Measurements from ENCODE around the gene ADAMTSL3. TPM values are rescaled to one million over a fixed set of nuclear protein-coding genes. Genes with fewer than 3 reads are reported as not detected.

Gene ADAMTSL3
- total RNA-seq, 1 experiment from 2014 or later = 0.05 TPM

GRCh38 chr15:83776986-83777385 lies 123.1 kb downstream of the ADAMTSL3 start:
- no peak for TF ChIP-seq SP1 (IDR thresholded peaks at IDR 0.05; ENCODE audit: low read depth)
- no peak for TF ChIP-seq ATF3 (IDR thresholded peaks at IDR 0.05)
- no peak for TF ChIP-seq ZFX (IDR thresholded peaks at IDR 0.05)
- no peak for TF ChIP-seq POLR2AphosphoS5 (IDR thresholded peaks at IDR 0.05; ENCODE audit: low read depth, low read length)
- TF ChIP-seq EGR1 (IDR thresholded peaks at IDR 0.05; ENCODE audit: low read depth) = no peak
- TF ChIP-seq TCF7L2 (IDR thresholded peaks at IDR 0.05; ENCODE audit: borderline replicate concordance, extremely low read depth, insufficient read depth, insufficient read length) = no peak
- TF ChIP-seq SIN3A (IDR thresholded peaks at IDR 0.05; ENCODE audit: low read depth) = no peak
- TF ChIP-seq EZH2phosphoT487 (IDR thresholded peaks at IDR 0.05; ENCODE audit: borderline replicate concordance) = no peak
- TF ChIP-seq FOSL1 (IDR thresholded peaks at IDR 0.05; ENCODE audit: low read depth) = no peak
- no peak for TF ChIP-seq ZNF274 (IDR thresholded peaks at IDR 0.05; ENCODE audit: low read depth, low read length)
- no peak for TF ChIP-seq SRF (IDR thresholded peaks at IDR 0.05; ENCODE audit: low read depth)
- no peak for TF ChIP-seq CTCF (IDR thresholded peaks at IDR 0.05 in 2 of 3, conservative IDR thresholded peaks at IDR 0.05 in 1 of 3; ENCODE audit: borderline replicate concordance in 1 of 3, insufficient read depth in 1 of 3, low read depth in 2 of 3, low read length in 2 of 3)
- TF ChIP-seq REST (IDR thresholded peaks at IDR 0.05; ENCODE audit: low read depth) = no peak
- no peak for TF ChIP-seq CEBPB (IDR thresholded peaks at IDR 0.05; ENCODE audit: low read depth)
- no peak for TF ChIP-seq EZH2 (IDR thresholded peaks at IDR 0.05)
- no peak for TF ChIP-seq YY1 (IDR thresholded peaks at IDR 0.05; ENCODE audit: extremely low read depth, insufficient replicate concordance, low read depth, low read length)
- TF ChIP-seq MAX (IDR thresholded peaks at IDR 0.05) = no peak
- TF ChIP-seq ELF1 (IDR thresholded peaks at IDR 0.05; ENCODE audit: borderline replicate concordance, low read depth) = no peak
- H3K79me2 ChIP-seq (ENCODE audit: insufficient read depth, low read length) = no peaks in the 10 kb centered on the region
- H3K27me3 ChIP-seq (ENCODE audit: insufficient read depth, low read length) = 0 out of 2 replicates have a peak, but pooled peaks cover 3% of the 10 kb centered on the region
- H3K9me2 ChIP-seq (ENCODE audit: insufficient read depth) = no peaks in the 10 kb centered on the region
- H3K9ac ChIP-seq (ENCODE audit: low read length) = no peak overlapping the region
- ATAC-seq (no peak), DNase-seq (ENCODE audit: low read depth, low spot score) (no peak)
- no peak overlapping the region for H3K27ac ChIP-seq (ENCODE audit: low read depth, low read length)
- no peaks in the 10 kb centered on the region for H3K9me3 ChIP-seq (ENCODE audit: control insufficient read depth in 1 of 2, insufficient read depth in 1 of 2, low read depth in 1 of 2, low read length in 2 of 2)
- no peak overlapping the region for H2AFZ ChIP-seq (ENCODE audit: low read depth, low read length, poor library complexity, severe bottlenecking)
- ChIA-PET CTCF (no interaction called here), POLR2A (no interaction called here), RAD21 (ENCODE audit: low non-redundant PET in 1 of 2, low total read pairs in 2 of 2, uncharacterized antibody in 2 of 2, unreplicated experiment in 2 of 2) (no interaction called here)
- BruUV-seq (replicated peaks) = no TSS peak
- H3K4me2 ChIP-seq (ENCODE audit: low read length) = no peak overlapping the region
- intact Hi-C loops (cut with micrococcal nuclease) = no loop called here
- H3K4me3 ChIP-seq (replicated peaks in 1 of 2; ENCODE audit: low read depth in 1 of 2, low read length in 2 of 2) = no peak overlapping the region
- H4K20me1 ChIP-seq (ENCODE audit: insufficient read depth) = no peaks in the 10 kb centered on the region
- no peaks in the 10 kb centered on the region for H3K36me3 ChIP-seq (ENCODE audit: control insufficient read depth in 1 of 2, insufficient read depth in 2 of 2, low read length in 2 of 2)
- no peaks in the 10 kb centered on the region for H3K4me1 ChIP-seq (ENCODE audit: control insufficient read depth in 1 of 2, insufficient read depth in 2 of 2, low read length in 2 of 2)

Data from HCT116 (cell line).